NCI-H146 (cell line): ENCODE measurements around the gene CFAP161.

Experiments
- DNase-seq: peaks from one replicate; lab custom pipeline; 2025; lab: John Stamatoyannopoulos, UW

Gene CFAP161

GRCh38 chr15:81133782-81134461 lies at the start of gene CFAP161:
Gene CFAP161, plus strand, starts transcription at chr15:81134270. Its CDS starts 60 bp downstream, at chr15:81134330.
- DNase-seq: peak; percentile 91

- DNase-seq: no peak
Measured at GRCh38 chr15:81084716-81085115, 49.4 kb upstream of the CFAP161 start.

GRCh38 chr15:81085213-81085612 lies 48.9 kb upstream of the CFAP161 start:
- DNase-seq: no peak

GRCh38 chr15:81085898-81086297 lies 48.2 kb upstream of the CFAP161 start:
- DNase-seq: no peak

GRCh38 chr15:81087066-81087465 lies 47.0 kb upstream of the CFAP161 start:
- no peak for DNase-seq

- DNase-seq: no peak
Measured at GRCh38 chr15:81087694-81088093, 46.4 kb upstream of the CFAP161 start.

GRCh38 chr15:81088470-81089013 lies 45.5 kb upstream of the CFAP161 start:
- DNase-seq: no peak

- DNase-seq: peak; percentile 12
Measured at GRCh38 chr15:81091889-81092558, 42.0 kb upstream of the CFAP161 start.

GRCh38 chr15:81092559-81092902 lies 41.5 kb upstream of the CFAP161 start:
- no peak for DNase-seq

GRCh38 chr15:81093961-81094360 lies 40.1 kb upstream of the CFAP161 start:
- no peak for DNase-seq

- DNase-seq: no peak
Measured at GRCh38 chr15:81095690-81096365, 38.2 kb upstream of the CFAP161 start.

- DNase-seq: no peak
Measured at GRCh38 chr15:81096398-81096797, 37.7 kb upstream of the CFAP161 start.

- DNase-seq: no peak
Measured at GRCh38 chr15:81097116-81097889, 36.8 kb upstream of the CFAP161 start.

- no peak for DNase-seq
Measured at GRCh38 chr15:81097890-81098280, 36.2 kb upstream of the CFAP161 start.

GRCh38 chr15:81098349-81098748 lies 35.7 kb upstream of the CFAP161 start:
- DNase-seq: no peak

GRCh38 chr15:81098861-81099651 lies 35.0 kb upstream of the CFAP161 start:
- DNase-seq: no peak

GRCh38 chr15:81101894-81102815 lies 31.9 kb upstream of the CFAP161 start:
- no peak for DNase-seq

GRCh38 chr15:81103857-81104256 lies 30.2 kb upstream of the CFAP161 start:
- DNase-seq: no peak

GRCh38 chr15:81105545-81105944 lies 28.5 kb upstream of the CFAP161 start:
- no peak for DNase-seq

GRCh38 chr15:81106560-81106959 lies 27.5 kb upstream of the CFAP161 start:
- DNase-seq: peak; percentile 22
